Heart left ventricle (tissue), 16 donors: Measurements from ENCODE around the gene MT1A. TPM values are rescaled to one million over a fixed set of nuclear protein-coding genes. Genes with fewer than 3 reads are reported as not detected.
A peak's percentile ranks its signal among the peaks of the same experiment; 100 is the strongest.

ENCODE experiments used
- ATAC-seq, 4 donors: fragments of 200-7000 bp; cut with Tn5 transposase; one replicate each; pipeline ENCODE4 v1.9.1; 2020 to 2022; ENCODE audit warnings: moderate library complexity in 4 of 4, mild to moderate bottlenecking in 3 of 4, moderate number of reproducible peaks in 1 of 4
- DNase-seq, 5 donors: peaks; one replicate each; pipeline ENCODE4 v3.0.0-alpha.2; 2020
- H3K27ac ChIP-seq, 12 donors: fragments of 200-600 bp; sonication (generic) in 4 of 12; one replicate each; pipeline versions ENCODE4 v1.5.0 to v1.8.0; 2016 to 2022; ENCODE audit warnings: mild to moderate bottlenecking in 2 of 12
- H3K27me3 ChIP-seq, 9 donors: fragments of 200-600 bp; sonication (generic) in 2 of 9; one replicate each; pipeline versions ENCODE4 v1.5.1 to v1.8.0; 2016 to 2022; ENCODE audit warnings: mild to moderate bottlenecking in 3 of 9
- H3K36me3 ChIP-seq, 9 donors: fragments of 200-600 bp; sonication (generic) in 2 of 9; one replicate each; pipeline versions ENCODE4 v1.5.0 to v1.8.0; 2018 to 2022; ENCODE audit warnings: mild to moderate bottlenecking in 2 of 9
- H3K4me1 ChIP-seq, 12 donors: fragments of 200-600 bp; sonication (generic) in 4 of 12; one replicate each; pipeline versions ENCODE4 v1.5.0 to v1.8.0; 2016 to 2022; ENCODE audit warnings: mild to moderate bottlenecking in 3 of 12
- H3K4me3 ChIP-seq, 12 donors: fragments of 200-600 bp; sonication (generic) in 4 of 12; one replicate each; pipeline versions ENCODE4 v1.5.0 to v1.8.0; 2017 to 2022; ENCODE audit warnings: mild to moderate bottlenecking in 9 of 12, moderate library complexity in 4 of 12
- H3K9me3 ChIP-seq, 12 donors: fragments of 200-600 bp; sonication (generic) in 4 of 12; one replicate each; pipeline versions ENCODE4 v1.5.0 to v1.8.0; 2016 to 2022; ENCODE audit warnings: mild to moderate bottlenecking in 1 of 12
- CTCF ChIP-seq, 12 donors: fragments of 200-600 bp; sonication (generic) in 4 of 12; IDR thresholded peaks; one replicate each; pipeline versions ENCODE4 v1.5.0 to v1.8.0; 2018 to 2022; ENCODE audit warnings: antibody characterized with exemption in 12 of 12, mild to moderate bottlenecking in 5 of 12
- POLR2A ChIP-seq, 2 donors: fragments of 450-650 bp; IDR thresholded peaks; one replicate each; pipeline ENCODE4 v1.6.1; 2017; ENCODE audit warnings: antibody characterized with exemption in 2 of 2, mild to moderate bottlenecking in 2 of 2, moderate library complexity in 2 of 2
- WGBS, 4 donors: extraction: QIAGEN DNeasy Blood & Tissue Kit in 2 of 4; methylation state at CpG; one replicate each; pipeline versions ENCODE4 v1.1.5 to v1.1.7; 2013 to 2018; 5-methylcytosine and 5-hydroxymethylcytosine counted together
- intact Hi-C, 10 donors: fragments of 100-400 bp; cut with DNase I; formaldehyde crosslinking; loops; one replicate each; pipeline versions ENCODE4 v1.11.1 to v1.14.2; 2022
- polyA plus RNA-seq, 2 donors: library from polyadenylated mRNA; stranded (reverse); fragments of 200-250 nt; gene quantifications; one replicate each; pipeline ENCODE4 v1.2.3, GENCODE V29; 2013
- total RNA-seq, 9 donors: library from RNA; depleted of rRNA in 2 of 9; stranded (reverse); fragments of >200 nt in 2 of 9; fragmentation: NEBNext Ultra II Directional in 3 of 9; extraction: Animal tissue kit (Norgen Biotek cat#: 25700) in 3 of 9; gene quantifications; one replicate each; pipeline versions ENCODE4 v1.1.0 to v1.2.4, GENCODE V29; 2016 to 2023
- donor health status: ischemic (EF 13 %, LVEDD 7.1; RV severe dilation, severe dysfunction).
- donor health status: healthy with polysubstance abuse.
- donor health status: DM: no; HTN: yes; CAD: no.
- donor health status: DM: no; HTN: no; CAD: no.
- donor health status: ischemic (EF 25% LVEDD 6.9; RV normal size, moderate dysfunction).
- donor health status: ischemic (EF 25% LVEDD 5.7; RV mildly dilated, moderate dysfunction).
- donor health status: healthy.
- donor health status: DM: yes; HTN: yes; CAD: no.
- donor health status: ischemic (EF 35%, LVEDD 5.7; RV mildly dilated, moderate dysfunction).
- donor health status: nonischemic (EF 11% LVEDD 7.7; RV severe dilation, severe dysfunction).
- donor health status: DM: yes; HTN: yes; CAD: no.
- donor health status: PGD.
- donor health status: ischemic (EF 29% LVEDD 5.4; RV normal size, mild dysfunction).
- donor health status: nonischemic (EF 23%, LVEDD 6.1; RV moderate dilation, normal function).

Gene MT1A
- total and polyA plus RNA-seq, 11 donors: 0.92 to 43.3 (median 4.0) TPM

- intact Hi-C loops: loop anchor here in 2 of 10 donors (2.0 to 5.0 kb wide), 2 partner anchors 25 to 34 kb away; no protein-coding TSS in a partner anchor
- Histone ChIP-seq H3K4me3 (peak within 1 kb of the TSS in 8 of 12 donors; percentile 3 to 39 (median 26)), H3K27me3 (peaks cover 15 to 95% (median 51%) of the 10 kb centered on the region in 9 donors), H3K4me1 (peaks cover 0 to 27% (median 13%) of the 10 kb centered on the region in 12 donors), H3K9me3 (no peaks in the 10 kb centered on the region), H3K27ac (no peak within 1 kb of the TSS), H3K36me3 (no peaks in the 10 kb centered on the region)
- WGBS, 4 donors: 8 to 14% (median 13%) methylated on average over 43 to 46 of the region's 46 CpGs
- peak; percentile 48 to 84 (median 56) for DNase-seq
- ATAC-seq: peak in 3 of 4 donors; percentile 87 to 93 (median 87)
- TF ChIP-seq CTCF (IDR thresholded peaks at IDR 0.05) (no peak), POLR2A (IDR thresholded peaks at IDR 0.05) (no peak)
Observed at GRCh38 chr16:56667581-56668571, 29.4 kb downstream of the MT1A start, which contains the start of gene MT1G. Gene MT1G, minus strand, starts transcription at chr16:56668065. Its CDS starts 72 bp downstream, at chr16:56667993.

- 15 to 26% (median 17%) methylated on average over 31 to 38 of the region's 38 CpGs for WGBS, 4 donors
- no peak for TF ChIP-seq POLR2A (IDR thresholded peaks at IDR 0.05)
- TF ChIP-seq CTCF (IDR thresholded peaks at IDR 0.05): no peak
Observed at GRCh38 chr16:56669005-56669839, 30.8 kb downstream of the MT1A start, which contains the start of gene MT1H. Gene MT1H, plus strand, starts transcription at chr16:56669814. Its CDS starts 71 bp downstream, at chr16:56669885.

DNA sequence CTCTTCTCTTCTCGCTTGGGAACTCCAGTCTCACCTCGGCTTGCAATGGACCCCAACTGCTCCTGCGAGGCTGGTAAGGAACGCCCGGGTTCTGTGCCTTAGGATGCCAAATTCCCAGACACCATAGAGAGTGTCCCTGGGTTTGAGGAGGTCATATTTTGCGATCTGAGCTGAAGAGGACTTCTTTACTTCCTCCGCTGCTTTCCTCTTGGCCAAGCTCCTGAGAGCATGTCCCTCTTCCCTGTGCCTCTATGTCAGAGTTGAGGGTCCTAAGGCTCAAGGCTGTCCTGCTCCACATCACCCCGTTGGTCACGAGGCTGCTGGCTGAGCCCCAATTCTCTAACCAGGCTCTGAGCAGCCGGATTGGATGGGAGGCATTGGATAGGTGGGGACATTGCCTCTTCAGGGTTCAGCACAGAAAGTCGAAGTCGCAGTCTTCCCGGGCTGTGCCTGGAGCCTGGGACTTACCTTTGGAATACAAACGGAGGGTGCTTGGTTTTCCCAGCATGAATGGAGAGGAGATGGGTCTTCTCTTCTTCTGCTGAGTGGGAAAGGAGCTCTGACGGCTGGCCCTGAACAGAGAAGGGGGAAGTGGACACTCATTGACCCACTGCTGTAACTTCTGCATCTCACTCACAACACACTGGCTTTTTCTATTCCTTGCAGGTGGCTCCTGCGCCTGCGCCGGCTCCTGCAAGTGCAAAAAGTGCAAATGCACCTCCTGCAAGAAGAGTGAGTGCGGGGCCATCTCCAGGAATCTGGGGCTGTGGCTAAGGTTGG is 31.6 kb downstream of the MT1A start:
- no peak for DNase-seq
- no peak for ATAC-seq
- Histone ChIP-seq H3K4me3 (peak overlapping the region in 1 of 12 donors; percentile 13), H3K36me3 (no peaks in the 10 kb centered on the region), H3K4me1 (peaks cover 0 to 22% (median 10%) of the 10 kb centered on the region in 12 donors), H3K27ac (no peak overlapping the region), H3K9me3 (no peaks in the 10 kb centered on the region), H3K27me3 (peaks cover 11 to 88% (median 41%) of the 10 kb centered on the region in 9 donors)
- TF ChIP-seq POLR2A (IDR thresholded peaks at IDR 0.05) (no peak), CTCF (IDR thresholded peaks at IDR 0.05) (no peak)
- WGBS, 4 donors: 15 to 31% (median 24%) methylated on average over 19 of the region's 19 CpGs
- intact Hi-C loops: loop anchor here in 2 of 10 donors (2.0 to 5.0 kb wide), 2 partner anchors 27 to 32 kb away; no protein-coding TSS in a partner anchor

More at GRCh38 chr16:56669005-56669839, 30.8 kb downstream of the MT1A start, which contains the start of gene MT1H:
- peaks cover 0 to 22% (median 10%) of the 10 kb centered on the region in 12 donors for H3K4me1 ChIP-seq
- peaks cover 11 to 93% (median 49%) of the 10 kb centered on the region in 9 donors for H3K27me3 ChIP-seq
- no peaks in the 10 kb centered on the region for H3K9me3 ChIP-seq
- no peaks in the 10 kb centered on the region for H3K36me3 ChIP-seq
- DNase-seq: no peak
- ATAC-seq: no peak
- H3K27ac ChIP-seq: no peak within 1 kb of the TSS
- H3K4me3 ChIP-seq: peak within 1 kb of the TSS in 1 of 12 donors; percentile 13
- intact Hi-C loops: loop anchor here in 2 of 10 donors (2.0 to 5.0 kb wide), 2 partner anchors 26 to 33 kb away; no protein-coding TSS in a partner anchor
